Posterior vena cava (tissue), 2 donors: ENCODE data around the gene EYS. TPM values are rescaled to one million over a fixed set of nuclear protein-coding genes. Genes with fewer than 3 reads are reported as not detected.
"Not testable (repeated sequence)": the region's sequence is repeated elsewhere in the genome, so short reads cannot be mapped to it uniquely, and the experiment has no call there.

Experiments used
- DNase-seq: peaks from one replicate; pipeline ENCODE4 v3.0.0-alpha.2; 2020; ENCODE audit warnings: low spot score
- intact Hi-C, 2 donors: fragments of 100-400 bp; cut with DNase I; formaldehyde crosslinking; loops; one replicate each; pipeline versions ENCODE4 v1.14.1 to v1.14.2; 2022 to 2023
- total RNA-seq, 2 donors: library from RNA; stranded (reverse); fragmentation: NEBNext Ultra II Directional; extraction: Animal tissue kit (Norgen Biotek cat#: 25700); gene quantifications; one replicate each; pipeline ENCODE4 v1.2.1, GENCODE V29; 2021
- donor health status: DM: yes; HTN: yes; CAD: no.
- donor health status: DM: yes; HTN: yes; CAD: no.

The EYS gene
- total RNA-seq, 2 donors from 2014 or later, result not detected

DNA sequence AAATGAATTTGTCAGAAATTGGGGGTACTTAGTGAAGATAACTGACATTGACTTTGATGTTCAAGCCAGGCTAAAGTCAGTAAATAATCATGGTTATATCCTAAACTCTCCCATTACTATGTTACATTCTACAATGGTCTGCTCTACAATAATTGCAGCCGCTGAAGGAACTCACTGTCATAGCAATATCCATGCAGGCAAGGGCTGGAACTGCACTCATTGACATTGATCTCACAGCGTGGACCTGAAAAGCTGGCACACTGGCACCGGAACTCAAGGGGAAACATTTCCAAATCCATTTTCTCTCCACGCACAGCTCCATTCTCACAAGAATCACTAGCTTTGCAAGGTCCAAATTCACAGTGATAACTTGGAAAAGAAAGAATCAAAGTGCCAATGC lies 702.7 kb downstream of the EYS start:
- intact Hi-C loops, result no loop called here

DNA sequence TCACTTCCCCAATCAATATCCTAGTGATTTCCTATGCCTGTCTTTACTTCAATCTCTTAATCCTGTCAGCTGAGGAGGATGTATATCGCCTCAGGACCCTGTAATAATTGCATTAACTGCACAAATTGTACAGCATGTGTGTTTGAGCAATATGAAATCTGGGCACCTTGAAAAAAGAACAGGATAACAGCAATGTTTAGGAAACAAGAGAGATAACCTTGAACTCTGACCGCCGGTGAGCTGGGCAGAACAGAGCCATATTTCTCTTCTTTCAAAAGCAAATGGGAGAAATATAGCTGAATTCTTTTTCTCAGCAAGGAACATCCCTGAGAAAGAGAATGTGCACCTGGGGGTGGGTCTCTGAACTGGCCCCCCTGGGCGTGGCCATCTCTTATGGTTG lies 704.1 kb downstream of the EYS start:
- DNase-seq, intact Hi-C loops: not testable (repeated sequence)

More for the DNA sequence above, 702.7 kb downstream of the EYS start:
- DNase-seq, result no peak

DNA sequence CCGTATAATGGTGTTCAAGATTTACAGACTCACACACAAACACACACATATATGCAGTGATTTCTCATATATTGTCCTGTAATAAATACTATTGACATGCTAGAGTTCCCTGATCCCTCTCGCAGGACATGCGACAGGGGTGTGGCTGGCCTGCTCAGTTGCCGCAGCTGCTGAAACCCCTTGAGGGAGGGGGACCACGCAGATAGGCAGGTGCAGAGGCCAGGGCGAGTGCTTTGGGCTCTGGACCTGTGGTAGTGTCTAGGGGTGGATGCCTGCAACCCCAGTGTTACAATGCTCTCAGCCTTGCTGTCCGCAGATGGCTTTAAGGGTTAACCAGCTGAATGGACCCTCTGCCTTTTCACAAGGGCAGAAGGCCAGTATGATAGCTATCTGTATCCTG lies 706.2 kb downstream of the EYS start:
- no peak for DNase-seq
- intact Hi-C loops, result no loop called here

DNA sequence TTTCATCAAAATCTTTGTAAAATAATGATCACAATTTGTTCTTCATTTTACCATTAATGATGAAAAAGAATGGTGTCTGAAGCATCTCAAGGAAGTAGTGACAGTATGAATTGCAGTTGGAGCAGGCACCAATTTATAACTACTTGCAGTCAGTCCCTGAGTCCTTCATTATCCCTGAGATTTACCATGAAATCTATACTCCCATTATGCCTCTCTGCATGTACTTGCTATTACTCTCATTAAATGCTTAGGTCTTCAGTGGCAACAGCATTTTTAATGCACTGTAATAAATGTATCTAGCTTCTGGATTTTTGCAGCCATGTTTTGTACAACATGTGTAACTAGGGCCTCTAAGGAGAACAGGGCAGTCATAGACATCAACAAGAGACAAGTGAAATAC lies 708.8 kb downstream of the EYS start:
- intact Hi-C loops, result no loop called here

DNA sequence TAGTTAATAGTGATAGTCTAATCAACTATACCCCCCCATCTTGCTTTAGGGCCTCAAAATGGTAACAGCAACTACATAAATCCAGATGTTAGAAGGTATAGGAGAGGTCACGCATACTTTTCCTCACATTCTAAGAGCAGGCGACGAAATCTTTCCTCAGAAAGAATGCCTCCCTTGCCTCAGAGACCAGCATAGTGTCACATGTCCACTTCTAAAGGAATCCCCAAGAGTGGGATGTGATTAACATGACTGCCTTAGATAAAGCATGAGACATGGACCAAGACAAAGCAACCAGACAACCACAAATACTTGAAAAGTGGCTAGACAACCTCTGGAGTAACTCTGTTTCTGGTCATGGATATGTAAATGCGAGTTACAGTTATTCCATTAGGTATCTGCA lies 710.7 kb downstream of the EYS start:
- intact Hi-C loops, result no loop called here
- no peak for DNase-seq

More for the DNA sequence above, 708.8 kb downstream of the EYS start:
- no peak for DNase-seq

GRCh38 chr6:64990652-64991304 lies 716.2 kb downstream of the EYS start:
- no peak for DNase-seq
- intact Hi-C loops, result no loop called here

- intact Hi-C loops, result no loop called here
- DNase-seq, result no peak
These were observed 718.9 kb downstream of the EYS start for GRCh38 chr6:64988148-64988547.

DNA sequence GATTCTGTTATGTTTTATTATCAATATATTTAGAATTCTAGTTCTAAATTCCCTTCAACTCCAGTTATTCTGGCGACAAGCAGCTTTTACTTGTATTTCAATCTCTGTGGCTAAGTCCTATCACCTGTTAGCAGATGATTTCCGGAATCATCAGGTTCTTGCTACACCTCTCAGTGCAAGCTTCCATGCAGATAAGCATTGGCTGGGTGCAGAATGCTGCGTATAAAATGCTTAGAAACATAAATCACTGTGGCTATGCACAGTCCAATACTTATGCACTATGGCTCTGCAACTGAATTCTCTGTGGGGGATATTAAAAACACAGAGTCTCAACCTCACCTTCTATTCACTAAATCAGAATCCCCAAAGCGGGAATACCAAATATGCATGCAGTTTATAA lies 720.0 kb downstream of the EYS start:
- DNase-seq, result no peak
- intact Hi-C loops, result no loop called here

- DNase-seq, result no peak
- intact Hi-C loops, result no loop called here
These were observed 721.3 kb downstream of the EYS start for GRCh38 chr6:64985726-64986125.

- DNase-seq, result no peak
- intact Hi-C loops, result no loop called here
These were observed 722.1 kb downstream of the EYS start for GRCh38 chr6:64984948-64985347.

DNA sequence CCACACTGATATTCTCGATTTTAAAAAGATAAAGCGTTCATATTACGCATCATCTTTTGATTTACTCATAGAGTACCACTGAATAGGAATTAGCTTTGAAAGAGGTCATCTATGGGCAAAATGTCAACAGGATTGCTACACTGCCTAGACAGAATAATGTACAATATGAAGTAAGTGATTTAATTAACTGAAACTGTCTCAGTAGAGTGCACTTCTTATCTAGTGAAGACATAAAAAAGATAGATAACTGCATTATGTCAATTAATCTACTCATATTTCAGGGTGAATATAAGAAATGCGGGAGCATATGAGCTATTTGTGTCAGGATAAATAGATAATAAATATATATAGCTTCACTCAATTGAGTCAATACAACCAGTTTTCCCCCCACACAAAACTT lies 723.9 kb downstream of the EYS start:
- intact Hi-C loops, result no loop called here
- no peak for DNase-seq

- no peak for DNase-seq
- intact Hi-C loops, result no loop called here
These were observed 733.9 kb downstream of the EYS start for GRCh38 chr6:64973142-64973541.

GRCh38 chr6:64969139-64969538 lies 737.9 kb downstream of the EYS start:
- DNase-seq, result no peak
- intact Hi-C loops, result no loop called here

GRCh38 chr6:64955435-64955848 lies 751.6 kb downstream of the EYS start:
- intact Hi-C loops, result no loop called here
- DNase-seq, result no peak

DNA sequence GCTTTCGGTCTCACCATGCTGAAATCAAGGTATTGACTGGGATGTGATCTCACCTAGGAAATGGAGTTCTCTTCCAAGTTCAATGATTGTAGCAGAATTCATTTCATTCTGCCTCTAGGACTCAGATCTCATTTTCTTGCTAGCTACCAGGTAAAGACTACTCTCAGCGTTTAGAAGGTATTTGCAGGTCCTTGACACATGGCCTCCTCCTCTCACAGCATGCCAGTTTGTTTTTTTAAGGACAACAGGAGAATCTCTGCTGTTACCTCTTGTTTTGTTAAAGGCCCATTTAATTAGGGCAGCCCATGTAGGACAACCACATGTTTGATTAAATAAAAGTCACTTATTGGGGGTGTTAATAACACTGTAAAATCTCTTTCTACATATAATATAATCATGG lies 757.8 kb downstream of the EYS start:
- no peak for DNase-seq
- intact Hi-C loops, result no loop called here

DNA sequence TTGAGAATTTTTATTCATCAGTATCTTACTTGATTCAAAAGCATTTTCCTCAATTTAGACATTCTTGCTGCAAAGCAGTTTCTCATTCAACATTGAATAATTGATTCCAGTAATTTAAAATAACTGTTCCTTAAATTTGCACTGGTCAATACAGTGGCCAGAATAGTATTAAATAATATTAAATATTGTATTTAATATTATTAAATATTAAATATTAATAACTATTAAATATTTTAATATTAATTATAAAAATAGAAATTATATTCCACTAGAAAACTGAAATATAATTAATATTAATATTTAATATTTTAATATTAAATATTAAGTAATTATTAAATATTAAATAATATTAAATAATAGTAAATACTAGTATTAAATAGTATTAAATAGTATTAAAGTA lies 758.8 kb downstream of the EYS start:
- intact Hi-C loops, result no loop called here
- DNase-seq, result no peak

DNA sequence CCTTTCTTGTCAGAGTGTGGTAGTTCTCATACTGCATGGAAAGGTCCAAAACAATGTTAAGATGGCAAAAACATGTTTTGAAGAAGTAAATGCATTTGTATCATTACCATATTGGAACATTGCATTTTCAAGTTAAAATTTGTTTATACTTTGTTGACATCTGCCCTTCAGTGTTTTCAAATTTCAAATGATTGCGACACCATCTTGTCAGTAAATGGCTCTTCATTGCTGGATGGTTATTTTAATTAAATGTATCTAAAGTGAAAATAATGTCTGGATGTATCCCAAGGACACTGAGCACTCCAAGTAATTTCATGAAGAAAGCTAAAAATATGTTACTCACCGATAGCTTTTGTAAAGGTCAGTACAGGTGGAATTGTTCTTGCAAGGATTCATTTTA lies 761.6 kb downstream of the EYS start:
- intact Hi-C loops, result no loop called here

DNA sequence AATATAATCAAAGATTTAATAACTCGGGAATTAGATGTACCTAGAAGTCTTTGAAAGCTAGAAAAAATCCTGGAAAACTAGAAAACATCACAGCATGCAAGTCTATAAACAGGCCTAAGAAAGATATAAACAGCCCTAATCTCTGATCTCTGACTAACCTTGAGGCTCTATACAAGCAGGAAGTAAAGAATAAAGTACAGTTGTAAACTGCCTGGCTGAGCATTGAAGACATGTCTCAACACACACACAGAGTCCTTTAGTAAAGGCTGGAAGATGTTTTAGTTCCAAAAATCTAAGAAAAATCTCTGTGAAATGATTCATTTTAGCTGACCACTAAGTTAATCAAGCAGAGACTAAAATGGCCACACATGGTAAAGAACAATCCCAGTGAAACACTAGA lies 774.5 kb downstream of the EYS start:
- DNase-seq, result no peak
- intact Hi-C loops, result no loop called here

More for the DNA sequence above, 761.6 kb downstream of the EYS start:
- DNase-seq, result no peak

DNA sequence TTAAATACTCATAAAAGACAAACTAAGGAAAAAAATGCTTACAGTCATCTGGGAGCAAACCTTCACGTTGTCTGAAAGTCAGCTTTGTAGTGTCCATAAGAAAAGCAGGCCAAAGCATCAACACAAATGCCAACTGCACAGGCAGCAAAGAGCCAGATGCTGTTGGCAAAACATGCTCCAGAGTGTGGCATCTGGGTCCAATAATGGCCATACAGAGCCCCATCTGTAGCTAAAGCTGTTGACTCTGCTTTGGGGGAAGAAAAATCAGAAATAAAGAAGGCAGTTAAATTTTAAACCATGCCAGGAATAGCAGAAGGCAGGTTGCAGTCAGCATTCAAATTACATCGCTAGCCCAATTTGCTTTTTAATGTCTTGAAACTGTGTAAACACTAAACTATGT lies 776.3 kb downstream of the EYS start:
- DNase-seq, result no peak
- intact Hi-C loops, result no loop called here

GRCh38 chr6:64926051-64926450 lies 781.0 kb downstream of the EYS start:
- intact Hi-C loops, result no loop called here
- no peak for DNase-seq

- intact Hi-C loops, result no loop called here
- no peak for DNase-seq
These were observed 786.8 kb downstream of the EYS start for GRCh38 chr6:64920257-64920656.

- no peak for DNase-seq
- intact Hi-C loops, result no loop called here
These were observed 792.9 kb downstream of the EYS start for GRCh38 chr6:64914124-64914523.
